B cell (primary cell): ENCODE results near the gene SIM1. TPM values are rescaled to one million over a fixed set of nuclear protein-coding genes. Genes with fewer than 3 reads are reported as not detected.
A peak's percentile ranks its signal among the peaks of the same experiment; 100 is the strongest.

ENCODE experiments used
- ATAC-seq: fragments of 200-7000 bp; cut with Tn5 transposase; one replicate; pipeline ENCODE4 v1.10.0; 2021; ENCODE audit warnings: low read depth, mild to moderate bottlenecking, moderate number of reproducible peaks, moderate library complexity
- CTCF ChIA-PET: fragments of 350-600 bp; sonication (Branson Sonifier 250); formaldehyde crosslinking; loops from one replicate; lab custom pipeline; 2021; ENCODE audit warnings: antibody characterized with exemption, inconsistent platforms; lab: Charles Lee
- POLR2A ChIA-PET: fragments of 350-600 bp; sonication (Branson Sonifier 250); formaldehyde crosslinking; loops from one replicate; lab custom pipeline; 2021; ENCODE audit warnings: antibody characterized with exemption; lab: Charles Lee
- DNase-seq: peaks from one replicate; pipeline ENCODE4 v3.0.0; 2013
- H2AFZ ChIP-seq: 2 replicates; pipeline ENCODE4 v1.6.1; 2012; ENCODE audit warnings: mild to moderate bottlenecking, low read depth, low read length; ENCODE audit not compliant: insufficient read depth, poor library complexity, severe bottlenecking
- H3K27ac ChIP-seq, 2 donors: 1 replicate in 1 of 2; 2 replicates in 1 of 2; pipeline ENCODE4 v1.5.1; 2012 to 2013; ENCODE audit warnings: low read length in 2 of 2, mild to moderate bottlenecking in 2 of 2, moderate library complexity in 1 of 2
- H3K27me3 ChIP-seq, 4 experiments: fragments of 200-600 bp in 1 of 4; sonication (generic) in 1 of 4; replicated peaks in 1 of 4; 1 replicate in 2 of 4; 2 replicates in 2 of 4; pipeline versions ENCODE4 v1.6.1 to v1.7.0; 2013 to 2016; ENCODE audit warnings: low read length in 3 of 4, mild to moderate bottlenecking in 2 of 4, mixed read lengths in 1 of 4, moderate library complexity in 1 of 4; ENCODE audit not compliant: insufficient read depth in 4 of 4, control insufficient read depth in 3 of 4; ENCODE audit errors: control extremely low read depth in 1 of 4
- H3K36me3 ChIP-seq, 2 experiments: replicated peaks in 1 of 2; 1 replicate in 1 of 2; 2 replicates in 1 of 2; pipeline versions ENCODE4 v1.6.1 to v1.7.1; 2013; ENCODE audit warnings: low read length in 1 of 2; ENCODE audit not compliant: insufficient read depth in 2 of 2, control insufficient read depth in 1 of 2; ENCODE audit errors: control extremely low read depth in 1 of 2, extremely low read depth in 1 of 2
- H3K4me1 ChIP-seq, 2 donors: fragments of 200-600 bp in 1 of 2; sonication (generic) in 1 of 2; 1 replicate in 1 of 2; 2 replicates in 1 of 2; pipeline versions ENCODE4 v1.5.1 to v1.6.1; 2013 to 2017; ENCODE audit warnings: low read length in 2 of 2; ENCODE audit not compliant: control insufficient read depth in 2 of 2, insufficient read depth in 2 of 2
- H3K4me2 ChIP-seq: replicated peaks from 2 replicates; pipeline ENCODE3; 2012; ENCODE audit warnings: mild to moderate bottlenecking, low read depth, low read length; ENCODE audit not compliant: poor library complexity, severe bottlenecking
- H3K4me3 ChIP-seq, 5 experiments: fragments of 200-600 bp in 1 of 5; sonication (generic) in 1 of 5; 1 replicate in 3 of 5; 2 replicates in 2 of 5; pipeline versions ENCODE4 v1.5.1 to v1.7.0; 2011 to 2016; ENCODE audit warnings: low read length in 4 of 5, mild to moderate bottlenecking in 4 of 5, low read depth in 2 of 5, control low read depth in 1 of 5, moderate library complexity in 1 of 5; ENCODE audit not compliant: insufficient read depth in 1 of 5; ENCODE audit errors: control extremely low read depth in 1 of 5, extremely low read depth in 1 of 5
- H3K79me2 ChIP-seq: fragments of 200-600 bp; sonication (generic); one replicate; pipeline ENCODE4 v1.6.0; 2016; ENCODE audit warnings: low read length; ENCODE audit not compliant: control insufficient read depth, insufficient read depth
- H3K9ac ChIP-seq: fragments of 200-600 bp; sonication (generic); 2 replicates; pipeline ENCODE4 v1.6.1; 2017; ENCODE audit warnings: mild to moderate bottlenecking, low read length, moderate library complexity
- H3K9me3 ChIP-seq, 3 donors: one replicate each; pipeline versions ENCODE4 v1.6.1 to v1.7.1; 2013; ENCODE audit warnings: low read length in 2 of 3; ENCODE audit not compliant: control insufficient read depth in 2 of 3, insufficient read depth in 1 of 3; ENCODE audit errors: control extremely low read depth in 1 of 3
- H4K20me1 ChIP-seq: 2 replicates; pipeline ENCODE4 v1.6.0; 2012; ENCODE audit warnings: mild to moderate bottlenecking, low read length; ENCODE audit not compliant: insufficient read depth, control insufficient read depth, poor library complexity, severe bottlenecking
- H3K27ac Mint-ChIP-seq: one replicate; pipeline ENCODE4 v1.8.0; 2021; ENCODE audit warnings: mixed read lengths
- H3K27me3 Mint-ChIP-seq: one replicate; pipeline ENCODE4 v1.8.0; 2021; ENCODE audit warnings: mixed read lengths
- H3K4me1 Mint-ChIP-seq: one replicate; pipeline ENCODE4 v1.8.0; 2021; ENCODE audit warnings: mixed read lengths
- H3K4me3 Mint-ChIP-seq: one replicate; pipeline ENCODE4 v1.8.0; 2021; ENCODE audit warnings: mixed read lengths
- H3K9me3 Mint-ChIP-seq: one replicate; pipeline ENCODE4 v1.8.0; 2022; ENCODE audit warnings: mixed read lengths; ENCODE audit not compliant: insufficient read depth
- CTCF ChIP-seq: fragments of 200-600 bp; IDR thresholded peaks from one replicate; pipeline ENCODE4 v1.8.0; 2022; ENCODE audit warnings: antibody characterized with exemption, mild to moderate bottlenecking
- EZH2 ChIP-seq: IDR thresholded peaks from 2 replicates; pipeline ENCODE4 v1.6.1; 2012; ENCODE audit warnings: borderline replicate concordance, low read depth, mild to moderate bottlenecking, moderate library complexity, low read length; ENCODE audit not compliant: insufficient read depth, poor library complexity, severe bottlenecking
- WGBS: methylation state at CpG from one replicate; pipeline ENCODE4 v1.1.5; 2013; ENCODE audit warnings: missing lambda C conversion rate; ENCODE audit not compliant: insufficient coverage; 5-methylcytosine and 5-hydroxymethylcytosine counted together
- intact Hi-C: fragments of 100-400 bp; cut with micrococcal nuclease; formaldehyde crosslinking; loops from one replicate; pipeline ENCODE4 v1.10.0; 2022
- polyA plus RNA-seq: library from polyadenylated mRNA; depleted of rRNA; stranded (reverse); fragments of >200 nt; gene quantifications from 2 replicates; pipeline ENCODE4 v1.2.3, GENCODE V29; 2012
- total RNA-seq, 2 donors: library from RNA; stranded (reverse); fragments of 120-200 nt in 1 of 2; gene quantifications; 1 replicate in 1 of 2; 2 replicates in 1 of 2; pipeline versions ENCODE4 v1.2.3 to v1.2.4, GENCODE V29; 2013 to 2022

SIM1 gene
- total and polyA plus RNA-seq, 2 donors (not counting 1 experiment from before 2014, with no cell fraction given), result not detected

GRCh38 chr6:100454551-100455229 lies 10.0 kb downstream of the SIM1 start:
- Histone ChIP-seq H3K9me3 (peaks cover 5 to 43% (median 17%) of the 10 kb centered on the region in 3 donors), H3K27ac (no peak overlapping the region), H3K4me3 (no peak overlapping the region), H3K36me3 (no peaks in the 10 kb centered on the region), H4K20me1 (no peaks in the 10 kb centered on the region), H3K27me3 (peaks cover 0 to 95% (median 71%) of the 10 kb centered on the region in 4 experiments), H2AFZ (no peak overlapping the region), H3K79me2 (no peaks in the 10 kb centered on the region), H3K9ac (no peak overlapping the region), H3K4me1 (peaks cover 4 to 20% of the 10 kb centered on the region in 2 donors), H3K4me2 (no peak overlapping the region)
- Mint-ChIP-seq H3K4me3 (no peak overlapping the region), H3K27me3 (peaks cover 50% of the 10 kb centered on the region), H3K27ac (no peak overlapping the region), H3K4me1 (no peaks in the 10 kb centered on the region), H3K9me3 (no peaks in the 10 kb centered on the region)
- TF ChIP-seq CTCF (no peak), EZH2 (no peak)
- 16% methylated on average over 6 of the region's 14 CpGs for WGBS
- no peak for ATAC-seq
- POLR2A ChIA-PET, result no interaction called here
- DNase-seq, result peak; percentile 27
- intact Hi-C loops, result loop anchor here (5.0 kb wide), 1 partner anchor 842 kb away; no protein-coding TSS in a partner anchor
- CTCF ChIA-PET, result no interaction called here
